Measurements from ENCODE around the gene GIMAP1. TPM values are rescaled to one million over a fixed set of nuclear protein-coding genes. Genes with fewer than 3 reads are reported as not detected.

Gene GIMAP1
- total and polyA plus RNA-seq, 10 donors = 8.7 to 61.2 (median 34.3) TPM

- 41 to 62% (median 46%) methylated on average over 6 of the region's 6 CpGs for WGBS, 5 donors
- H3K27me3 ChIP-seq (replicated peaks in 1 of 7) = no peaks in the 10 kb centered on the region
- no peak overlapping the region for H3K4me3 ChIP-seq
- no peaks in the 10 kb centered on the region for H3K9me3 ChIP-seq
- DNase-seq = no peak
- peaks cover 13 to 82% (median 34%) of the 10 kb centered on the region in 6 donors for H3K4me1 ChIP-seq
- TF ChIP-seq POLR2A (IDR thresholded peaks at IDR 0.05) (no peak), CTCF (IDR thresholded peaks at IDR 0.05 in 8 of 11, conservative IDR thresholded peaks at IDR 0.05 in 3 of 11) (no peak), POLR2AphosphoS5 (IDR thresholded peaks at IDR 0.05) (no peak)
- peak overlapping the region in 7 of 8 donors; percentile 14 to 82 (median 74) for H3K27ac ChIP-seq
- H3K36me3 ChIP-seq = no peaks in the 10 kb centered on the region
- intact Hi-C loops (cut with DNase I; ENCODE audit: low total_unique reads) = no loop called here
Observed at GRCh38 chr7:150753239-150753638, 36.8 kb downstream of the GIMAP1 start.

- Histone ChIP-seq H3K4me3 (no peak overlapping the region), H3K27me3 (replicated peaks in 1 of 7) (no peaks in the 10 kb centered on the region), H3K36me3 (no peaks in the 10 kb centered on the region), H3K4me1 (peaks cover 13 to 74% (median 32%) of the 10 kb centered on the region in 6 donors), H3K27ac (peak overlapping the region in 6 of 8 donors; percentile 51 to 82 (median 75)), H3K9me3 (no peaks in the 10 kb centered on the region)
- no peak for TF ChIP-seq POLR2AphosphoS5 (IDR thresholded peaks at IDR 0.05)
- TF ChIP-seq POLR2A (IDR thresholded peaks at IDR 0.05) = no peak
- peak in 10 of 11 experiments; percentile 28 to 63 (median 42) for TF ChIP-seq CTCF (IDR thresholded peaks at IDR 0.05 in 8 of 11, conservative IDR thresholded peaks at IDR 0.05 in 3 of 11)
- 46 to 52% (median 50%) methylated on average over 3 of the region's 3 CpGs for WGBS, 5 donors
- no peak for DNase-seq
- intact Hi-C loops (cut with DNase I; ENCODE audit: low total_unique reads) = no loop called here
Observed at GRCh38 chr7:150753826-150754603, 37.6 kb downstream of the GIMAP1 start.

GRCh38 chr7:150754951-150755350, 38.5 kb downstream of the GIMAP1 start:
- H3K27ac ChIP-seq = peak overlapping the region in 7 of 8 donors; percentile 62 to 82 (median 74)
- peaks cover 13 to 65% (median 32%) of the 10 kb centered on the region in 6 donors for H3K4me1 ChIP-seq
- peaks cover 0 to 2% (median 0%) of the 10 kb centered on the region in 8 donors for H3K9me3 ChIP-seq
- DNase-seq = no peak
- intact Hi-C loops (cut with DNase I; ENCODE audit: low total_unique reads) = no loop called here
- TF ChIP-seq POLR2A (IDR thresholded peaks at IDR 0.05) = no peak
- no peak for TF ChIP-seq CTCF (IDR thresholded peaks at IDR 0.05 in 8 of 11, conservative IDR thresholded peaks at IDR 0.05 in 3 of 11)
- TF ChIP-seq POLR2AphosphoS5 (IDR thresholded peaks at IDR 0.05) = no peak
- no peaks in the 10 kb centered on the region for H3K36me3 ChIP-seq
- no peak overlapping the region for H3K4me3 ChIP-seq
- no peaks in the 10 kb centered on the region for H3K27me3 ChIP-seq (replicated peaks in 1 of 7)

GRCh38 chr7:150755473-150756099, 39.2 kb downstream of the GIMAP1 start:
- Histone ChIP-seq H3K36me3 (no peaks in the 10 kb centered on the region), H3K4me3 (no peak overlapping the region), H3K9me3 (peaks cover 0 to 5% (median 0%) of the 10 kb centered on the region in 8 donors), H3K4me1 (peaks cover 13 to 64% (median 32%) of the 10 kb centered on the region in 6 donors), H3K27ac (peak overlapping the region; percentile 54 to 82 (median 75)), H3K27me3 (replicated peaks in 1 of 7) (no peaks in the 10 kb centered on the region)
- peak in 1 of 3 donors; percentile 86 for TF ChIP-seq POLR2AphosphoS5 (IDR thresholded peaks at IDR 0.05)
- TF ChIP-seq POLR2A (IDR thresholded peaks at IDR 0.05) = no peak
- peak in 1 of 11 experiments; percentile 8 for TF ChIP-seq CTCF (IDR thresholded peaks at IDR 0.05 in 8 of 11, conservative IDR thresholded peaks at IDR 0.05 in 3 of 11)
- 30 to 47% (median 34%) methylated on average over 4 of the region's 4 CpGs for WGBS, 5 donors
- intact Hi-C loops (cut with DNase I; ENCODE audit: low total_unique reads) = loop anchor here (2.0 kb wide), 1 partner anchor 307 kb away; no protein-coding TSS in a partner anchor
- DNase-seq = no peak

Measured in spleen (tissue), 11 donors.